ENCODE measurements around the gene NR2C1.
"Not testable (repeated sequence)": the region's sequence is repeated elsewhere in the genome, so short reads cannot be mapped to it uniquely, and the experiment has no call there.

DNA sequence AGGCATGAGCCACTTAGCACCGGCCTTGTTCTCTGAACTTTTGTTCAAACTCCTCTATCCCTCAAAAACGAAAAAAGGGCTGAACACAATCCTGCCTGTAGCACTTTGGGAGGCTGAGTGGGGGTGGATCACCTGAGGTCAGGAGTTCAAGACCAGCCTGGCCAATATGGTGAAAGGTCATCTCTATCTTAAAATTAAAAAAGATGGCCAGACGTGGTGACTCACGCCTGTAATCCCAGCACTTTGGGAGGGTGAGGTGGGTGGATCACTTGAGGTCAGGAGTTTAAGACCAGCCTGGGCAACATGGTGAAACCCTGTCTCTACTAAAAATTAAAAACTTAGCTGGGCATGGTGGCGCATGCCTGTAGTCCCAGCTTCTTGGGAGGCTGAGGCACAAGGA is 28.5 kb upstream of the NR2C1 start:
- not testable (repeated sequence) for TF ChIP-seq POLR2A, TAF1, POLR2AphosphoS5 (IDR thresholded peaks at IDR 0.05; ENCODE audit: low read depth, low read length)

All from GM12891 (cell line).